ENCODE results near the gene MTMR11.
"Not testable (repeated sequence)": the region's sequence is repeated elsewhere in the genome, so short reads cannot be mapped to it uniquely, and the experiment has no call there.

Gene MTMR11

DNA sequence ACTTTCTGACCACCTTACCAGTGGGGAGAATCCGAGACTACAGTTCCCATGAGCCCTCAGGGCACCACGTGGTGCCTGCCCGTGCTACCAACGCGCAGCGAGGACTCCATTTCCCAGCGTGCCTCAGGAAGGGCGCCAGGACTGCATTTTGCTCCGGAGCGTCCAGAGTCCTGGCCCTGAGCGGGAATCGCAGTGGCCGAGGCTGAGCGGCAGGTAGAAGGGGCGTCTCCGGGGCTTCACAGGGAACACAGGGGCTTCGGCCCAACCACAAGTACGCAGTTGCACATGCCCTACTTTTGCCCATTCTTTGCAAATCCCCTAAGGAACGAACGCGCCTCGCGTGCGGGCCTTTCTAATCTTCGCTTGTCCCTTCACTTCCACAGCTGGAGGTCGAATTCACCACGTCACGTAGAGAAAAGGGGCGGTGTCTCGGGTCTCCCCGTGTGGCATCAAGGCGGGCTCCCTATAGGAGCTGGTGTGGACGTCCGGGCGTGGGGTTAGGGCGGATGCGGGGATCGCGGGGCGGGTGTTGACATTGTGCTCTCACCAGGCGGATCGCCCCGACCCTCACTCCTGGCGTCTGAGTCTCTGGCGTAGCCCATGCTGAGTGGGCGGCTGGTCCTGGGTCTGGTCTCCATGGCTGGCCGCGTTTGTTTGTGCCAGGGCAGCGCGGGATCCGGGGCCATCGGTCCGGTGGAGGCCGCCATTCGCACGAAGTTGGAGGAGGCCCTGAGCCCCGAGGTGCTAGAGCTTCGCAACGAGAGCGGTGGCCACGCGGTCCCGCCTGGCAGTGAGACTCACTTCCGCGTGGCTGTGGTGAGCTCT, 37.0 kb downstream of the MTMR11 start, which contains the start of gene BOLA1:
Gene BOLA1 (plus strand): TSS at position 109 of the 825 bp plus-strand sequence. CDS start 492 bp downstream, at position 601.
- no peaks in the 10 kb centered on the region for H3K27me3 Mint-ChIP-seq
- peaks cover 7 to 13% of the 10 kb centered on the region in 2 donors for H3K36me3 Mint-ChIP-seq
- H3K4me1 Mint-ChIP-seq: peaks cover 14 to 21% of the 10 kb centered on the region in 2 donors
- H3K27ac Mint-ChIP-seq: peak within 1 kb of the TSS; percentile 91
- DNase-seq: peak; percentile 84
- peaks cover 8% of the 10 kb centered on the region in 2 donors for H3K9me3 Mint-ChIP-seq
- peak within 1 kb of the TSS; percentile 85 to 88 for H3K4me3 Mint-ChIP-seq
- ATAC-seq (replicated peaks): peak; percentile 99

DNA sequence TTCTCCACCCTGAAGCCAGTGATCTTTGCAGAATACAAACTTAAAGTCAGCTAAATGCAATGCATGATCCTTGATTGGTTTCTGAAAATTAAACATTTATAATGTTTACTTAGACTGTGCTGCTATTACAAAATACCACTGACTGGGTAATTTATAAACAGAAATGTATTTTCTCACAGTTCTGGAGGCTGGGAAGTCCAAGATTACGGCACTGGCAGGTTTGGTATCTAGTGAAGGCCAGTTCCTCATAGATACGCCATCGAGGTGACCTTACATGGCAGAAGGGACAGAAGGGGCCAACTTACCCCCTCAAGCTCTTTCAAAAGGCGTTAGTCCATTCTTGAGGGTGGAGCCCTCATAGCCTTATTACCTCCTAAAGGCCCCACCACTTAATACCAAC, 40.1 kb downstream of the MTMR11 start:
- Mint-ChIP-seq H3K4me1 (peaks cover 14 to 21% of the 10 kb centered on the region in 2 donors), H3K36me3 (peaks cover 2 to 10% of the 10 kb centered on the region in 2 donors), H3K4me3 (no peak overlapping the region), H3K27ac (no peak overlapping the region), H3K27me3 (no peaks in the 10 kb centered on the region), H3K9me3 (peaks cover 8% of the 10 kb centered on the region in 2 donors)
- ATAC-seq (replicated peaks): no peak
- no peak for DNase-seq

DNA sequence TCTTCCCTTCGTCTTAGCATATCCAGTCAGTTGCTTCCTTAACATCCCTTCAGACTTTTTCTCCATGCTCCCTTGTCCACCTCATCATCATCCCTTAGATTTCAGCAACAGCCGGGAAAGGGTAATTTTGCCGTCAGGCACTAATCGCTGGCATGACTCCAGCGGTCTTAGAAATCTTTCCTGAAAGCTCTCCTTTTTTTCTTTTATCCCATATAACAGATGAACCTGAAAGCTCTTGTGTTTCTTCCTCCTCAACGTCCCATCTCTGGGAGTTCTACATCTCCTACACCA, 47.7 kb downstream of the MTMR11 start:
- no peaks in the 10 kb centered on the region for H3K27me3 Mint-ChIP-seq
- ATAC-seq (replicated peaks): no peak
- H3K27ac Mint-ChIP-seq: no peak overlapping the region
- no peak overlapping the region for H3K4me3 Mint-ChIP-seq
- no peak for DNase-seq
- no peaks in the 10 kb centered on the region for H3K9me3 Mint-ChIP-seq
- peaks cover 0 to 2% of the 10 kb centered on the region in 2 donors for H3K4me1 Mint-ChIP-seq
- no peaks in the 10 kb centered on the region for H3K36me3 Mint-ChIP-seq

DNA sequence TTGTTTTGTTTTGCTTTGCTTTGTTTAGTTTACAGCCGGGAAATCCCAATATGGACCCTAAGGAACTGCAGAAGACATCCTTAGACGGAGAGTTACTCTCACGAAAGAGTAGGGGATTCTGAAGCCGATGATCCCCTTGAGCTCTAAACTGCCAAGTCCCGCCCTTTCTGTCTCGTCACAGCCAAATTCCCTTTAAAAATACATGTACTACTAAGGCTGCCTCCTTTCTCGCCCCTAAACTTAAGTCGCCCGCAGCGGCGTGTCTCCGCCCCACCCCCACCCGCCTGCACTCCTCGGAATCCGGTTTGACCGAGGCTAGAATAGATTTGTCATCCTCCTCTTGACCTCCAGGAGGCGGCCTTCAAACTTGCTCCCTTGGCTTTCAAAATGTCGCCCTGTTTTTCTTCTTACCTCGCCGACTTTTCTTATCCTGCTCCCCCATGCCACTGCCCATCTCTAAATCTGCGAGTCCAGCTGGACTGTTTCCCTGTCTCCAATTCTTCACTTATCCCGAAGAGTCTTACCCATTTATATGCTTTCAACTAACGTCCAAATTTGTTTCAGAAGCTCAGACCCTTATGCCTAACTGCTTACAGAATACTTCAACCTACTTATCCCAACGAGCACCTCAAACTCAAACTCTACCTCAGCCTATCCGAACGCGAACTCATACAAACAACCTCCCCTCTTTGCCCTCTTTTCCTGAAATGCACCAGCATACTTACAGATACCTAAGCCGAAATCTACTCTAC, 48.3 kb downstream of the MTMR11 start:
- ATAC-seq (replicated peaks): peak; percentile 38
- Mint-ChIP-seq H3K9me3 (no peaks in the 10 kb centered on the region), H3K27me3 (no peaks in the 10 kb centered on the region)

DNA sequence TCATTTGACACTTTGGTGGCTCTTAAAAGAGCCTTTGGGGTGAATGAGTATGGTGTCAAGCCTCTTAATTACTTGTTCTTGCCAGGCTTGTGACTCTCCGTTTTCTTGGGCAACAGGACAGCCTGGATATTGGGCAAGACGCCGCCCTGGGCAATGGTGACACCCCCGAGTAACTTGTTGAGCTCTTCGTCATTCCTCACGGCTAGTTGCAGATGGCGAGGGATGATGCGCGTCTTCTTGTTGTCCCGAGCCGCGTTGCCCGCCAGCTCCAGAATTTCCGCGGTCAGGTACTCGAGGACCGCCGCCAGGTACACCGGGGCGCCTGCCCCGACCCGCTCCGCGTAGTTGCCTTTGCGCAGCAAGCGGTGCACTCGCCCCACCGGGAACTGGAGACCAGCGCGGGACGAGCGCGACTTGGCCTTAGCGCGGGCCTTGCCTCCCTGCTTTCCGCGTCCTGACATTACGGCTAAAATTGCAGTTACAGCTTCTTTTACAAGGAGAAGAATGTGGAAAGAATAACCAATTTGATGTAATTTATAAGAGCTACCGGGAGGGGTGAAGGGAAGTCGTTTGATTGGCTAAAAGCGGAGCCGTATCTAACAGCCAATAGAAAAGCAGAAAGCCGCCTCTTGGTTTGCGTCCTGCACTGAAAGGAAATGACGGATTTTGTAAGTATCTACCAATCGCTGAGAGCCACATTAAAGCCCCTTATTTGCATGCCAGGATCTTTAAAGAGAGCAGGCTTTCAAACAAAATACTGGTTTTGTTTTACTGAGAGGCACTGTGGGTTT, 49.0 kb downstream of the MTMR11 start:
- H3K4me1 Mint-ChIP-seq: peaks cover 4 to 5% of the 10 kb centered on the region in 2 donors

More for the DNA sequence above, 48.3 kb downstream of the MTMR11 start:
- peak; percentile 82 for DNase-seq
- Mint-ChIP-seq H3K4me3 (no peak overlapping the region), H3K4me1 (peaks cover 3 to 5% of the 10 kb centered on the region in 2 donors), H3K36me3 (no peaks in the 10 kb centered on the region), H3K27ac (no peak overlapping the region)

DNA sequence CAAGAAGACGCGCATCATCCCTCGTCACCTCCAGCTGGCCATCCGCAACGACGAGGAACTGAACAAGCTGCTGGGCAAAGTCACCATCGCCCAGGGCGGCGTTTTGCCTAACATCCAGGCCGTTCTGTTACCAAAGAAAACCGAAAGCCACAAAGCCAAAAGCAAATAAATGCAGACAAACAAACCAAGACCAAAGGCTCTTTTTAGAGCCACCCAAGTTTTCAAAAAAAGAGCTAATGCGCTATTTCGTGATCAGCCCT, 49.6 kb downstream of the MTMR11 start:
- not testable (repeated sequence) for H3K36me3 Mint-ChIP-seq; H3K4me3 Mint-ChIP-seq; H3K9me3 Mint-ChIP-seq; H3K27ac Mint-ChIP-seq; DNase-seq; H3K27me3 Mint-ChIP-seq; ATAC-seq (replicated peaks); H3K4me1 Mint-ChIP-seq

More for the DNA sequence above, 49.0 kb downstream of the MTMR11 start:
- Mint-ChIP-seq H3K4me3 (no peak overlapping the region), H3K27me3 (no peaks in the 10 kb centered on the region), H3K9me3 (no peaks in the 10 kb centered on the region), H3K36me3 (no peaks in the 10 kb centered on the region), H3K27ac (no peak overlapping the region)
- ATAC-seq (replicated peaks) (peak; percentile 59 to 65), DNase-seq (peak; percentile 83)

GRCh38 chr1:149886396-149887195, 50.1 kb downstream of the MTMR11 start:
- DNase-seq (peak; percentile 91), ATAC-seq (replicated peaks) (peak; percentile 63 to 67)
- H3K27me3 Mint-ChIP-seq: no peaks in the 10 kb centered on the region
- H3K27ac Mint-ChIP-seq: no peak overlapping the region
- H3K36me3 Mint-ChIP-seq: no peaks in the 10 kb centered on the region
- H3K4me1 Mint-ChIP-seq: peaks cover 9 to 10% of the 10 kb centered on the region in 2 donors
- no peak overlapping the region for H3K4me3 Mint-ChIP-seq
- H3K9me3 Mint-ChIP-seq: no peaks in the 10 kb centered on the region

GRCh38 chr1:149886121-149886395, 50.6 kb downstream of the MTMR11 start:
- not testable (repeated sequence) for H3K9me3 Mint-ChIP-seq, DNase-seq, H3K36me3 Mint-ChIP-seq, H3K4me3 Mint-ChIP-seq, H3K27me3 Mint-ChIP-seq, H3K27ac Mint-ChIP-seq
- ATAC-seq (replicated peaks): peak in 1 of 2 donors; percentile 0
- peaks cover 10% of the 10 kb centered on the region in 2 donors for H3K4me1 Mint-ChIP-seq

GRCh38 chr1:149885339-149886120, 51.1 kb downstream of the MTMR11 start:
- no peaks in the 10 kb centered on the region for H3K36me3 Mint-ChIP-seq
- H3K4me3 Mint-ChIP-seq: no peak overlapping the region
- ATAC-seq (replicated peaks) (peak; percentile 14 to 22), DNase-seq (peak; percentile 75)
- no peaks in the 10 kb centered on the region for H3K9me3 Mint-ChIP-seq
- H3K27ac Mint-ChIP-seq: no peak overlapping the region
- H3K27me3 Mint-ChIP-seq: no peaks in the 10 kb centered on the region
- H3K4me1 Mint-ChIP-seq: peaks cover 10% of the 10 kb centered on the region in 2 donors

GRCh38 chr1:149884433-149885338, 52.0 kb downstream of the MTMR11 start:
- Mint-ChIP-seq H3K4me1 (peaks cover 11 to 12% of the 10 kb centered on the region in 2 donors), H3K27me3 (no peaks in the 10 kb centered on the region), H3K9me3 (no peaks in the 10 kb centered on the region), H3K36me3 (no peaks in the 10 kb centered on the region), H3K4me3 (no peak overlapping the region), H3K27ac (no peak overlapping the region)
- ATAC-seq (replicated peaks) (peak in 1 of 2 donors; percentile 5), DNase-seq (peak; percentile 37)

- H3K36me3 Mint-ChIP-seq: no peaks in the 10 kb centered on the region
- no peak for ATAC-seq (replicated peaks)
Measured at GRCh38 chr1:149883598-149884247, 53.0 kb downstream of the MTMR11 start.

GRCh38 chr1:149881876-149882275, 54.8 kb downstream of the MTMR11 start:
- Mint-ChIP-seq H3K4me1 (peaks cover 11 to 16% of the 10 kb centered on the region in 2 donors), H3K27ac (peak overlapping the region; percentile 20), H3K9me3 (no peaks in the 10 kb centered on the region), H3K4me3 (no peak overlapping the region), H3K36me3 (no peaks in the 10 kb centered on the region), H3K27me3 (no peaks in the 10 kb centered on the region)
- no peak for DNase-seq
- no peak for ATAC-seq (replicated peaks)

More at GRCh38 chr1:149883598-149884247, 53.0 kb downstream of the MTMR11 start:
- DNase-seq: no peak
- Mint-ChIP-seq H3K4me3 (peak overlapping the region in 1 of 2 donors; percentile 26), H3K27me3 (no peaks in the 10 kb centered on the region), H3K9me3 (no peaks in the 10 kb centered on the region), H3K4me1 (peaks cover 13 to 16% of the 10 kb centered on the region in 2 donors), H3K27ac (no peak overlapping the region)

Data from stimulated activated naive B cell treated with anti-CD40 and anti-IgM and Interleukin-4, amounts not matched to agents 10 μg/mL and 1 μg/mL and 100 μg/mL, for 72 hours (primary cell).